SIG-M5 (cell line): ENCODE measurements around the gene CDC42BPB.

Experiments
- DNase-seq: peaks from one replicate; lab custom pipeline; 2025; lab: John Stamatoyannopoulos, UW

Gene CDC42BPB

GRCh38 chr14:103073876-103074728 lies 16.8 kb upstream of the CDC42BPB start:
- DNase-seq = no peak

GRCh38 chr14:103073367-103073875 lies 16.1 kb upstream of the CDC42BPB start:
- DNase-seq = no peak

DNA sequence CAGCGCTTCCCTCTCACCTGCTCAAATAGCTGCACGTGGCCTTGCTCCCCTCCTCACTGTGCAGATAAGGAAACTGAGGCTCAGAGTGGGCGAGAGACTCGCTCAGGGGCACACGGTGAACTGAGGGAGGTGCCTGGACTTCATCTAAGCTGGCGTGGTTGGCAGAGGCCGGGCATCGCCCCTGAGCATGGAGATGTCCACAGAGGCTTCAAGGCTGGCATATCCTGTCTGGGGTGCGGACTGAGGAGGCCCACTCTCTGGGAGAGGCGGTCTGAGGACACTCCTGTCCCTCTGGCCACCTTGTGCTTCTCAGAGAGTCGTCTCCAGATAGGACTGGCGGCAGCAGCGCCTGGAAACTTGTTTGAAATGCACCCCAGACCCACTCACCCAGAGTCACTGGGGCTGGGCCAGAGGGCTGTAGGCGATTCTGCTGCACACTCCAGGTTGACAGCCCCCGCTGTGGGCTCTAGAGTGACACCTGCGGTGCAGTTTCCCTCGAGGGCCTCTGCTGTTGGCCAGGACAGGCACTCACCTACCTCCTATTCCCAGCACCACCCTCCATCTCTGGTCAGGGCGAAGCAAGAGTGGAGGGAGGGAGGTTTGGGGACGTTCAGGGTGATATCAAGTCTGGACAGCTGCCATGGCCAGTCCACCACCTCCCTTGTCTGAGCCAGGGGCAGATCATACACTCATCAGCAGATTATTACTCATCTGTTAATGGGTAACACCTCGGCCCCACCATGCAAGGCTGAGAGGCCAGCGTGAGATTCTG lies 15.4 kb upstream of the CDC42BPB start:
- DNase-seq = no peak

GRCh38 chr14:103071544-103072251 lies 14.3 kb upstream of the CDC42BPB start:
- DNase-seq = no peak

GRCh38 chr14:103070971-103071542 lies 13.7 kb upstream of the CDC42BPB start:
- DNase-seq = no peak

GRCh38 chr14:103070263-103070885 lies 13.0 kb upstream of the CDC42BPB start:
- DNase-seq = no peak

DNA sequence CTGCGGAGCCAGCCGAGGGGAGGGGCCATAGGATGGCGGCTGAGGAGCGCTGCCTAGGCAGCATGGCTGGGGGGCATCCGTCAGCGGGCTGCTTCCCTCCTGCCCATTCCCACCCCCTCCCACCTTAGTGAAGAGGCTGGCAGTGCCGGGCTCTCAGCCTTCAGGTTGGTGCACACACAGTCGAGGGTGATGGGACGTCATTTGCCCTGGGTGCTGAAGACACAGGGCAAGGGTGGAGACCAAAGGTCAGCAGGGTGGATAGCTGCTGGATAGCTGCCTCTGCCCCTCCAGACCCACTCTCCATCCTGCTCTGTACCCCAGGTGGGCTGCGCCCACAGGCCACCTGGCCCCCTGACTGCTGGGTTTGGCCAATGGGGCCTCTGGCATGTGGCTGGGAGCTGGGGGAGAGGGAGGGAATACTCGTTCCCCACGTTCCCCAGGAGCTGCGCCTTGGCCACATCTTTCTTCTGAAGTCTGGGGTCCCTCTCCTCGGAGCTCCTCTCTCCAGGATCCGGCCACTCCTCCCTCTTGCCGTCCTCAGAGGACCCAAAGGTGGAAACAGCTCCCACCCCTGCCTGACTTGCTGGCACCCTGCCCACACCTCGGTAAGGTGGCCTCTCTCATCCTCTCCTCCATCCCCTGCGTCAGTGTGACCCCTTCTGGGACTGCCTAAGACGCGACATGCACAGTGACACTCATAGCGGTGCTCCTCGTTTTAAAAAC lies 11.2 kb upstream of the CDC42BPB start:
- DNase-seq = no peak

- DNase-seq = no peak
These were observed 10.0 kb upstream of the CDC42BPB start for GRCh38 chr14:103067231-103067954.

DNA sequence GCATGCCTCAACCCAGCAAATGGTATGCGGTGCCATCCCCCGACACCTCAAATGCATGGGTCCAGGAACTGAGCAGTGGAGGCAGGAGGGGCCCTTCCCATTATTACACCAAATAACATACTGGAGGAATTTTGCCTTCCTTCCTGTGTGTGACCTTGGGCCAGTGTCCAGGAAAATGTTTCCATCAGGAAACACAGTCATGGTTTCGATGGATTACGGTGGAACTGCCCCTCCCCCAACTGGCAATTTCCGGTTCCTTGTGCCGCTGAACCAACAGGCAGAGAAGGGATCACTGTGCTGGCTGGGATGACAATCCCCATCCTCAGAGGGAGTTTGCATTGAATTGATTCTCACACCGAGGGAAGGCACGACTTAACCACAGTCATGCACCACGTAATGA lies 9.1 kb upstream of the CDC42BPB start:
- DNase-seq = no peak

- no peak for DNase-seq
These were observed 8.5 kb upstream of the CDC42BPB start for GRCh38 chr14:103065861-103066260.

GRCh38 chr14:103064978-103065377 lies 7.6 kb upstream of the CDC42BPB start:
- no peak for DNase-seq

GRCh38 chr14:103064436-103064835 lies 7.1 kb upstream of the CDC42BPB start:
- DNase-seq = no peak

GRCh38 chr14:103061482-103061976 lies 4.2 kb upstream of the CDC42BPB start:
- no peak for DNase-seq

- DNase-seq = no peak
These were observed 2.2 kb upstream of the CDC42BPB start for GRCh38 chr14:103059556-103059955.

DNA sequence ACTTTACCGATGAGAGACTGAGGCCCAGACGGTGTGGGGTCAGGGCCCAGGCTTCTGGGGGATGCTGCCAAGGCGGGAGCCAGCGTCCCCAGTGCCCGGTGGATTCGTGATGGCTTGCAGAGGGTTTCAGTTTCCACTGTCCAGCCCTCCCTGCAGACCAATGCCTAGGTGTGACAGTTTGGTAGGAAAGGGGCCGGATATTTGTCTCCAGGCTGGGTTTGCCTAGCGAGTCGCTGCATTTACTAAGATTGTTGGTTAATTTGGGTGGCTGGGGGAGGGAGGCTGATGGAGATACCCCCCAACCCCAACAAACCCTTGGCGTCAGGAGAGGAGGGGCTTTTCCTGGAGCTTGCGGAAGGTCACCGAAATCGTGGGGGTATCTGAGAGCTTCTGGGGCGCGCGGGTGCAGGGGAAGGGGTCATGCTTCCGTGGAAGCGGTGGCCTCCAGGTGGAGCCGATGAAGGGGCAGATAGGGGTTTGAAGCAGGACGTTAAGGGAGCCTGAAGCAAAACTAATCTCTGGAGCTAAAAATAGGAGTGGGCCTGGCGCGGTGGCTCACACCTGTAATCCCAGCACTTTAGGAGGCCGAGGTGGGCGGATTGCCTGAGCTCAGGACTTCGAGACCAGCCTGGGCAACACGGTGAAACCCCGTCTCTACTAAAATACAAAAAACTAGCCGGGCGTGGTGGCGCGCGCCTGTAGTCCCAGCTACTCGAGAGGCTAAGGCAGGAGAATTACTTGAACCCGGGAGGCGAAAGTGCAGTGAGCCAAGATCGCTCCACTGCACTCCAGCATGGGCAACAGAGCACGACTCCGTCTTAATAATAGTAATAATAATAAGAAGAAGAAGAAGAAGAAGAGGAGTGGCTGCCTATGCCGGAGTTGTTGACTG lies 1.1 kb upstream of the CDC42BPB start:
- DNase-seq = no peak

- DNase-seq = no peak
These were observed 349 bp downstream of the CDC42BPB start for GRCh38 chr14:103057028-103057371.

DNA sequence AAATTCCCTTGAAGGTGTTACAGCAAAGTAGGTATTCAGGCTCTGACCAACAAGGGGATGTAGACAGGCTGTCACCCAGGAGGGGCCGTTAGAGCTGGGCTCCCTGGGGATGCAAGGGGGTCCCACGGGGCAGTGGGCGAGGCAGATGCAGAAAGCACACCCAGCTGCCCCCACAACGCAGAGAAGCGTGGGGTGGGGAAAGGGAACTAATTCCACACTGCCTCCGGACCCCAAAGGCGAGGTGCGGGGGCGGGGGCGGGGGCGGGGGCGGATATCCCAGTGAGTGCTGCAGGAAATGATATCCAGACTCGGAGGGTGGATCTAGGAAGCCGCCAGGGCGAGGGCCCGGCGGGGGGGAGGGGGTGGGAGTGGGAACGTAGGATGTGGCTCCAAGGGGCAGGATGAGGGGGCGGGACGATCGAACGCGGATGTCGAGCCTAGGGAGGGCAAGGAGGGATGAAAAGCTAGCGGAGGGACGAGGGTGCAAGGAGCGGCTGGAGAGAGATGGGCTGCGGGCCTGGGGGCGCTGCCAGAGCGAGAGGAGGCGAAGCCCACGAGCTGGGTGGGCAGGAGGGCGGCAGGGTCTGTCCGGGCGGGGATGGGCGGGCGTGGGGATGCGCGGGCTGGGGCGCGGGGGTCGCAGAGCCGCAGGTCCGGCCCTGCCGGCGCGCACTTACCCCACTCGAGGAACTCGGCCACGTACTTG lies 874 bp downstream of the CDC42BPB start:
- no peak for DNase-seq

DNA sequence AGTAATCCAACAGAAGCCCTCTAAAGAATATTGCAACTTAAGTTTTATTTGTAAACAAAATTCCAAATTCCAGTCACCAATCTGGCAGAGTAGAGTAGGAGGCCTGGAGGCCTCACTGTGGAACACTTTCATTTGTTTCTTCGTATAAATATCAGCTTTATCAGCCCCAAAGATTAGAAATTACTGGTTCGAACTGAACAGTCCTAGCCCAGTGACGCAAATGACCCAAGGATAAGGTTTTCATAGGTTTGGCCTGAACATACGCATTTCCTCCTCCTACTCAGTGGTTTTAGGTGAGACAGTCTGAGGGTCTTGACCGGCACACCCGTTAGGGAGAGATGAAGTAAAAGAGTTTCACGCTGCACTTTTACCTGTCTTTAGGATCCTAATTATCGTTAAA lies 1.7 kb downstream of the CDC42BPB start:
- DNase-seq = no peak
